WTC11 (cell line): Measurements from ENCODE around the gene FRMD4B. TPM values are rescaled to one million over a fixed set of nuclear protein-coding genes. Genes with fewer than 3 reads are reported as not detected.
A peak's percentile ranks its signal among the peaks of the same experiment; 100 is the strongest.
"Not testable (repeated sequence)": the region's sequence is repeated elsewhere in the genome, so short reads cannot be mapped to it uniquely, and the experiment has no call there.

Experiments used
- ATAC-seq: fragments of 200-7000 bp; cut with Tn5 transposase; 2 replicates; pipeline ENCODE4 v1.10.0; 2021; ENCODE audit warnings: mild to moderate bottlenecking, moderate library complexity
- CTCF ChIA-PET: fragments of 300-600 bp; sonication (Branson Sonifier 250); formaldehyde crosslinking; loops from one replicate; lab custom pipeline; 2021; ENCODE audit warnings: antibody characterized with exemption; lab: Charles Lee
- POLR2A ChIA-PET: fragments of 350-600 bp; sonication (Branson Sonifier 250); formaldehyde crosslinking; loops from one replicate; lab custom pipeline; 2021; ENCODE audit warnings: antibody characterized with exemption; lab: Charles Lee
- DNase-seq: peaks from one replicate; pipeline ENCODE4 v3.0.0; 2021; ENCODE audit warnings: low spot score
- H3K27ac Mint-ChIP-seq: 2 replicates; pipeline ENCODE4 v1.8.0; 2021; ENCODE audit warnings: mixed read lengths
- H3K27me3 Mint-ChIP-seq: 2 replicates; pipeline ENCODE4 v1.8.0; 2021; ENCODE audit warnings: low read depth, mild to moderate bottlenecking, moderate library complexity, mixed read lengths
- H3K36me3 Mint-ChIP-seq: 2 replicates; pipeline ENCODE4 v1.8.0; 2021; ENCODE audit warnings: mixed read lengths
- H3K4me1 Mint-ChIP-seq: 2 replicates; pipeline ENCODE4 v1.8.0; 2022; ENCODE audit warnings: mixed read lengths
- H3K4me3 Mint-ChIP-seq: 2 replicates; pipeline ENCODE4 v1.8.0; 2021; ENCODE audit warnings: mild to moderate bottlenecking, moderate library complexity, mixed read lengths
- H3K9me3 Mint-ChIP-seq: 2 replicates; pipeline ENCODE4 v1.8.0; 2021; ENCODE audit warnings: mixed read lengths
- CTCF ChIP-seq: fragments of 200-600 bp; IDR thresholded peaks from 2 replicates; pipeline ENCODE4 v1.8.0; 2022; ENCODE audit warnings: antibody characterized with exemption
- E2F4 ChIP-seq: sonication (generic); formaldehyde crosslinking; IDR thresholded peaks from 2 replicates; pipeline ENCODE4 v1.8.1; 2022; ENCODE audit warnings: low read depth, mild to moderate bottlenecking, moderate library complexity, missing genetic modification reagents, borderline replicate concordance
- EMX1 ChIP-seq: fragments of 250-450 bp; sonication (Bioruptor Pico); IDR thresholded peaks from 2 replicates; pipeline ENCODE4 v1.8.0; 2021; ENCODE audit warnings: mild to moderate bottlenecking
- IRF2 ChIP-seq: sonication (generic); formaldehyde crosslinking; IDR thresholded peaks from 2 replicates; pipeline ENCODE4 v1.8.0; 2022; ENCODE audit warnings: low read depth, missing genetic modification reagents, borderline replicate concordance
- NR2C2 ChIP-seq: sonication (generic); formaldehyde crosslinking; IDR thresholded peaks from 2 replicates; pipeline ENCODE4 v1.8.0; 2022; ENCODE audit warnings: mild to moderate bottlenecking, missing genetic modification reagents
- PRRX2 ChIP-seq: fragments of 250-450 bp; sonication (Bioruptor Pico); IDR thresholded peaks from 2 replicates; pipeline ENCODE4 v1.8.0; 2021; ENCODE audit warnings: mild to moderate bottlenecking
- SMAD3 ChIP-seq: sonication (generic); formaldehyde crosslinking; IDR thresholded peaks from 2 replicates; pipeline ENCODE4 v1.8.0; 2022; ENCODE audit warnings: missing genetic modification reagents, mild to moderate bottlenecking, borderline replicate concordance
- SMAD4 ChIP-seq: sonication (generic); formaldehyde crosslinking; IDR thresholded peaks from 2 replicates; pipeline ENCODE4 v1.8.0; 2022; ENCODE audit warnings: mild to moderate bottlenecking, missing genetic modification reagents
- STAT6 ChIP-seq: sonication (generic); formaldehyde crosslinking; conservative IDR thresholded peaks from 2 replicates; pipeline ENCODE4 v1.8.1; 2023; ENCODE audit warnings: mild to moderate bottlenecking, low read depth, missing genetic modification reagents, moderate library complexity
- ZNF121 ChIP-seq: sonication (generic); formaldehyde crosslinking; IDR thresholded peaks from 2 replicates; pipeline ENCODE4 v1.8.0; 2023; ENCODE audit warnings: missing genetic modification reagents
- ZNF281 ChIP-seq: sonication (generic); formaldehyde crosslinking; IDR thresholded peaks from 2 replicates; pipeline ENCODE4 v1.8.0; 2023; ENCODE audit warnings: mild to moderate bottlenecking, missing genetic modification reagents
- ZNF396 ChIP-seq: fragments of 250-450 bp; sonication (Bioruptor Pico); IDR thresholded peaks from 2 replicates; pipeline ENCODE4 v1.8.0; 2021; ENCODE audit warnings: mild to moderate bottlenecking, moderate library complexity, borderline replicate concordance
- ZNF416 ChIP-seq: fragments of 250-450 bp; sonication (Bioruptor Pico); IDR thresholded peaks from 2 replicates; pipeline ENCODE4 v1.9.0; 2021; ENCODE audit warnings: mild to moderate bottlenecking, inconsistent platforms
- ZNF423 ChIP-seq: fragments of 250-450 bp; sonication (Bioruptor Pico); IDR thresholded peaks from 2 replicates; pipeline ENCODE4 v2.1.2; 2022; ENCODE audit warnings: mild to moderate bottlenecking, moderate library complexity
- ZSCAN18 ChIP-seq: fragments of 250-450 bp; sonication (Bioruptor Pico); IDR thresholded peaks from 2 replicates; pipeline ENCODE4 v2.1.2; 2022; ENCODE audit warnings: mild to moderate bottlenecking, moderate library complexity
- total RNA-seq: library from RNA; stranded (reverse); gene quantifications from 3 replicates; pipeline ENCODE4 v1.2.3, GENCODE V29; 2021
- TF ChIP-seq, protein P1 (sequence below): sonication (generic); formaldehyde crosslinking; IDR thresholded peaks from 2 replicates; pipeline ENCODE4 v1.8.1; 2022; ENCODE audit warnings: mild to moderate bottlenecking, moderate library complexity, missing genetic modification reagents
- TF ChIP-seq, protein P2 (sequence below): sonication (generic); formaldehyde crosslinking; IDR thresholded peaks from 2 replicates; pipeline ENCODE4 v1.8.0; 2022; ENCODE audit warnings: mild to moderate bottlenecking, missing genetic modification reagents
- TF ChIP-seq, protein P3 (sequence below): fragments of 250-450 bp; sonication (Bioruptor Pico); IDR thresholded peaks from 2 replicates; pipeline ENCODE4 v1.9.0; 2021; ENCODE audit warnings: mild to moderate bottlenecking, borderline replicate concordance

FRMD4B gene
- total RNA-seq, 1 experiment from 2014 or later = 6.7 TPM

GRCh38 chr3:69323941-69324340, 61.9 kb downstream of the FRMD4B start (continued):
- no peak for TF ChIP-seq ZNF416 (CRISPR knock-in tag)
- TF ChIP-seq ZNF396 (CRISPR knock-in tag) = no peak

- POLR2A ChIA-PET, ATAC-seq: not testable (repeated sequence)
- CTCF ChIA-PET = interaction anchor here (1.0 kb wide), 1 partner anchor 16 kb away, joined by 6 read pairs; no protein-coding TSS in a partner anchor
These were observed 63.4 kb downstream of the FRMD4B start for GRCh38 chr3:69322512-69322911.

DNA sequence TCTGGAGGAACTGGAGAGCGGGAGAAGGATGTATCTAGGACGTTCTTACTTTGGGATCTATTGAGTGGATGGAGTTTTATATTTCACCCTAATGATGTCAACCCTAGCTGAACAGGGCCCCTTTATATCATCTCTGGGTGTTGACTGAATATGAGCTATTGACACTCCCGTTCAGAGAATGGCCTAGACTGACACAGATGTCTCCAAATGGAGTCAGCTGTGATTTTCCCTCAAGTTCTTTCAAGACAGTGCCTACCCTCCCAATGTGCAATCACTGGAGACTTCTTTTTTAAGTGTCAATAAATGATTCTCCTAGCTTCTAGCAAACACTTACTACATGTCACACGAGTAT, 63.8 kb downstream of the FRMD4B start:
- no peaks in the 10 kb centered on the region for H3K9me3 Mint-ChIP-seq
- no peaks in the 10 kb centered on the region for H3K36me3 Mint-ChIP-seq
- peaks cover 16% of the 10 kb centered on the region for H3K4me1 Mint-ChIP-seq
- ATAC-seq (no peak), DNase-seq (no peak)
- H3K4me3 Mint-ChIP-seq = no peak overlapping the region
- H3K27ac Mint-ChIP-seq = no peak overlapping the region
- CTCF ChIA-PET = interaction anchor here (1.1 to 1.8 kb wide), 2 partner anchors 11 to 105 kb away, joined by 3 to 4 read pairs; no protein-coding TSS in a partner anchor
- POLR2A ChIA-PET = no interaction called here
- no peaks in the 10 kb centered on the region for H3K27me3 Mint-ChIP-seq
- no peak for TF ChIP-seq ZNF423 (CRISPR knock-in tag)
- no peak for TF ChIP-seq NR2C2 (CRISPR knock-in tag)
- TF ChIP-seq STAT6 (CRISPR knock-in tag) = no peak
- TF ChIP-seq, protein P1, sequence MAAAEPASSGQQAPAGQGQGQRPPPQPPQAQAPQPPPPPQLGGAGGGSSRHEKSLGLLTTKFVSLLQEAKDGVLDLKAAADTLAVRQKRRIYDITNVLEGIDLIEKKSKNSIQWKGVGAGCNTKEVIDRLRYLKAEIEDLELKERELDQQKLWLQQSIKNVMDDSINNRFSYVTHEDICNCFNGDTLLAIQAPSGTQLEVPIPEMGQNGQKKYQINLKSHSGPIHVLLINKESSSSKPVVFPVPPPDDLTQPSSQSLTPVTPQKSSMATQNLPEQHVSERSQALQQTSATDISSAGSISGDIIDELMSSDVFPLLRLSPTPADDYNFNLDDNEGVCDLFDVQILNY (CRISPR knock-in tag) = no peak
- no peak for TF ChIP-seq PRRX2 (CRISPR knock-in tag)
- TF ChIP-seq EMX1 = no peak
- TF ChIP-seq, protein P2, sequence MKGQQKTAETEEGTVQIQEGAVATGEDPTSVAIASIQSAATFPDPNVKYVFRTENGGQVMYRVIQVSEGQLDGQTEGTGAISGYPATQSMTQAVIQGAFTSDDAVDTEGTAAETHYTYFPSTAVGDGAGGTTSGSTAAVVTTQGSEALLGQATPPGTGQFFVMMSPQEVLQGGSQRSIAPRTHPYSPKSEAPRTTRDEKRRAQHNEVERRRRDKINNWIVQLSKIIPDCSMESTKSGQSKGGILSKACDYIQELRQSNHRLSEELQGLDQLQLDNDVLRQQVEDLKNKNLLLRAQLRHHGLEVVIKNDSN (CRISPR knock-in tag) = no peak
- no peak for TF ChIP-seq SMAD4 (CRISPR knock-in tag)
- TF ChIP-seq CTCF = no peak
- TF ChIP-seq, protein P3, sequence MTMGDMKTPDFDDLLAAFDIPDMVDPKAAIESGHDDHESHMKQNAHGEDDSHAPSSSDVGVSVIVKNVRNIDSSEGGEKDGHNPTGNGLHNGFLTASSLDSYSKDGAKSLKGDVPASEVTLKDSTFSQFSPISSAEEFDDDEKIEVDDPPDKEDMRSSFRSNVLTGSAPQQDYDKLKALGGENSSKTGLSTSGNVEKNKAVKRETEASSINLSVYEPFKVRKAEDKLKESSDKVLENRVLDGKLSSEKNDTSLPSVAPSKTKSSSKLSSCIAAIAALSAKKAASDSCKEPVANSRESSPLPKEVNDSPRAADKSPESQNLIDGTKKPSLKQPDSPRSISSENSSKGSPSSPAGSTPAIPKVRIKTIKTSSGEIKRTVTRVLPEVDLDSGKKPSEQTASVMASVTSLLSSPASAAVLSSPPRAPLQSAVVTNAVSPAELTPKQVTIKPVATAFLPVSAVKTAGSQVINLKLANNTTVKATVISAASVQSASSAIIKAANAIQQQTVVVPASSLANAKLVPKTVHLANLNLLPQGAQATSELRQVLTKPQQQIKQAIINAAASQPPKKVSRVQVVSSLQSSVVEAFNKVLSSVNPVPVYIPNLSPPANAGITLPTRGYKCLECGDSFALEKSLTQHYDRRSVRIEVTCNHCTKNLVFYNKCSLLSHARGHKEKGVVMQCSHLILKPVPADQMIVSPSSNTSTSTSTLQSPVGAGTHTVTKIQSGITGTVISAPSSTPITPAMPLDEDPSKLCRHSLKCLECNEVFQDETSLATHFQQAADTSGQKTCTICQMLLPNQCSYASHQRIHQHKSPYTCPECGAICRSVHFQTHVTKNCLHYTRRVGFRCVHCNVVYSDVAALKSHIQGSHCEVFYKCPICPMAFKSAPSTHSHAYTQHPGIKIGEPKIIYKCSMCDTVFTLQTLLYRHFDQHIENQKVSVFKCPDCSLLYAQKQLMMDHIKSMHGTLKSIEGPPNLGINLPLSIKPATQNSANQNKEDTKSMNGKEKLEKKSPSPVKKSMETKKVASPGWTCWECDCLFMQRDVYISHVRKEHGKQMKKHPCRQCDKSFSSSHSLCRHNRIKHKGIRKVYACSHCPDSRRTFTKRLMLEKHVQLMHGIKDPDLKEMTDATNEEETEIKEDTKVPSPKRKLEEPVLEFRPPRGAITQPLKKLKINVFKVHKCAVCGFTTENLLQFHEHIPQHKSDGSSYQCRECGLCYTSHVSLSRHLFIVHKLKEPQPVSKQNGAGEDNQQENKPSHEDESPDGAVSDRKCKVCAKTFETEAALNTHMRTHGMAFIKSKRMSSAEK (CRISPR knock-in tag) = no peak
- TF ChIP-seq ZNF281 (CRISPR knock-in tag) = no peak
- no peak for TF ChIP-seq SMAD3 (CRISPR knock-in tag)
- TF ChIP-seq ZSCAN18 = no peak
- TF ChIP-seq E2F4 (CRISPR knock-in tag) = no peak
- TF ChIP-seq IRF2 (CRISPR knock-in tag) = no peak

More at GRCh38 chr3:69322512-69322911, 63.4 kb downstream of the FRMD4B start:
- H3K27me3 Mint-ChIP-seq, H3K36me3 Mint-ChIP-seq, H3K27ac Mint-ChIP-seq, H3K4me3 Mint-ChIP-seq, DNase-seq, H3K9me3 Mint-ChIP-seq: not testable (repeated sequence)
- H3K4me1 Mint-ChIP-seq = peaks cover 18% of the 10 kb centered on the region
- TF ChIP-seq ZNF121 (CRISPR knock-in tag) = peak; percentile 89
